Epidermal melanocyte (primary cell): ENCODE results near the gene NIT1.

Source experiments
- DNase-seq: peaks from one replicate; pipeline ENCODE4 v3.0.0; 2011; ENCODE audit warnings: low spot score; ENCODE audit not compliant: insufficient read length

The NIT1 gene

DNA sequence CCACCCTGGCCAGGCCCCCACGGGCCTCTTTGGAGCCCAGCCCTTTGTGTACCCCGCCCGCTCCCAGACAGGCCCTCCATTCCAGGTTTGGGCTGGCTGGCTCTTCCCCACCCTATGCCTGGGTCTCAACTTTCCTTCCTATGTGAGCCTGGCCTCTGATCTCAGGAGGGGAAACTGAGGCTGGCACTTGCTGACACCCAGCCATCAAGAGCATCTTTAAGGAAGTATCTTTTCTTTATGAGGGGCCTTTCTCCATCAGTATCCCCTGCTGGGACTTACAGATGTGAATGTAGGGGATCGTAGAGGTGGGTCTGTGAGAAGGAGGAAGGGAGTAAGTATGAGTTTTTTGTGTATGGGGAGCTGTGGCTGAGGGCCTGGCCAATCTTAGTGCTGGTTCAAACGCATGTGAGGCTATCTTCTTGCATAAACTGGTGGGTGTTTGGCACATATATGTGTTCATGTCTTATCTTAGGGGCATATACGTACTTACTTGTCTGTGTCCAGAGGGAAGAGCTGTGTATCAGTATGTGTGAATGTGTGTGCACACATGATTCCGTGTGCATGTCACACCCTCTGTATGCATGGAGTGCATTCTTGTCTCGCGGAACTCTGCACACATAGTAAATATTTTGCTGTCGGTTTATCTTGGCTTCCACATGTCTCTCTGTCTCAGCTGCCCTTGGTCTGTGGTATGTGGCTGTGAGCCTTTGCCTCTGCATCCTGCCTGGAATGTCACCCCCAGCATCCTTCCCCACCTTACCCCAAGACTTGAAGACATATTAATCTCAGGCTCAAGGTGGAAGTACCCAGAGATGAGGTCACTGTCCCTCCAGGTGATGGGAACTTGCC lies 33.9 kb upstream of the NIT1 start:
- no peak for DNase-seq

GRCh38 chr1:161084597-161084988 lies 33.3 kb upstream of the NIT1 start:
- DNase-seq, result no peak

DNA sequence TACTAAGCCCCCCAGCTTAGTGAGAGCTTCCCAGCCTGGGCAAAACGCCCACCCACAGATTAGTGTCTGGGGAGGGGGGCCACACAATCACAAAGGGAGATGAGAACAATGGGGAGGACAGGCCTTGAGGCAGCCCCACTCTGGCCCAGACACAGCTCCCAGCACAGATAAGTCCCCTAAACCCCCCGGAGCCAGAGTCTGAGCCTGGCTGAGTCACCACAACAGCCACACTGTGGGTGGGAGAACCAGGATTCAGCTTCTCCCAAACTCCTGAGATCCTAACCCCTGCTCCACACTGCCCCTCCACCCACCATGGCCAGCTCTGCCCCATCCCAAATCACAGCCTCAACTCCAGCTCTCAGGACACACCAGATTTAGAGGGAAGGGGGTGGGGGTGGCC lies 32.7 kb upstream of the NIT1 start:
- no peak for DNase-seq

GRCh38 chr1:161086457-161086856 lies 31.4 kb upstream of the NIT1 start:
- no peak for DNase-seq

GRCh38 chr1:161088587-161089110 lies 29.3 kb upstream of the NIT1 start:
- DNase-seq, result no peak

GRCh38 chr1:161089251-161089924 lies 28.5 kb upstream of the NIT1 start, which contains the start of gene NECTIN4:
Gene NECTIN4 (minus strand): TSS chr1:161089558. CDS start chr1:161089296, 262 bp downstream.
- no peak for DNase-seq

- no peak for DNase-seq
Observed at GRCh38 chr1:161089938-161090337, 28.0 kb upstream of the NIT1 start.

- DNase-seq, result no peak
Observed at GRCh38 chr1:161090617-161091016, 27.3 kb upstream of the NIT1 start.

DNA sequence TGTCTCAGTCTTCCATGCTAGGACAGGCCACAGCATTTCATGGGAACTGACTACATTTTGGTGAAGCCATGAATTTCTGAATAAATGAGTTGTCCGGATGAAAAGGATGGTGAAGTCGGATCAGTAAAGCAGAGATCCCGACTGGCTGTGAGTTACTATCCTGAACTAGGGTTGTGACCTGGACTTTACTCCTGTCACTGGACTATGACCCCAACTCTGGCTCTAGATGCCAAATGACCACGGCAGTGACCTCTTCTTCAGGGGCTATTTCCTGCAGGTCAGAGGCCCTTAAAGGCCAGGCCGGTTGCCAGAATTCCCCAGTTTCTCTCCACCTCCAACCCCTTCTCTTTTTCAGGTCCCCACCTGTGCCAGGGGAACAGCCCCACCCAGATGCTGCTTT lies 26.8 kb upstream of the NIT1 start:
- no peak for DNase-seq

GRCh38 chr1:161091796-161092507 lies 26.0 kb upstream of the NIT1 start:
- DNase-seq, result no peak

DNA sequence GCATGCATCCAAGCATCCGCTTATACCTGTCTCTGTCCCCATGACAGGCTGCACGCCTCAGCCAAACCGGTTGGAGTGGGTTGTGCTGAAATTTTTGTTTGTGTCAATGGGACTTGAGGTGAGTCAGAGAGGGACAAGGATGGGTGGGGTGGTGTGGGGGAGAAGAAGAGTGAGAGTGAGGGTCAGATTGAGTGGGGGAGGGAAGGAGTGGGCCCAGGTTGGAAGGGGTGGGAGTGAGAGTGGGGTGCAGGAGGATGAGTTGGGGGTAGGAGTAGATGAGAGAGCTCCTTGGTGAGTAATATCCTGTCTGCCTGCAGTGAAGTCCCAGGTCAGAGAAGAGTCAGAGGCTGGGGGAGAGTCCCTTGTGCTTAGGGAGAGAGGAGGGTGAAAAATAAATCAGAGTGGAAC lies 25.3 kb upstream of the NIT1 start:
- no peak for DNase-seq

GRCh38 chr1:161094481-161094880 lies 23.4 kb upstream of the NIT1 start:
- DNase-seq, result no peak

DNA sequence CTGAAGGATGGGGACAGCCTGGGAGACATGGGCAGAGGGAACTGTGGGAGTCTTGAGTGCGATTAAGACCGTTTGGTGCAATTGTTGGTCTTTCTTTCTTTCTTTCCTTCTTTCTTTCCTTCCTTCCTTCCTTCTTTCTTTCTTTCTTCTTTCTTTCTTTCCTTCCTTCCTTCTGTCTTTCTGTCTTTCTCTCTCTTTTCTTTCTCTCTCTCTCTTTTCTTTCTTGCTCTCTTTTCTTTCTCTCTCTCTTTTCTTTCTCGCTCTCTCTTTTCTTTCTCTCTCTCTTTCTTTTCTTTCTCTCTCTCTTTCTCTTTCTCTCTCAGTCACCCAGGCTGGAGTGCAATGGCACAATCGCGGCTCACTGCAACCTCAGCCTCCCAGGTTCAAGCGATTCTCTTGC lies 22.7 kb upstream of the NIT1 start:
- no peak for DNase-seq

- DNase-seq, result no peak
Observed at GRCh38 chr1:161096015-161096414, 21.9 kb upstream of the NIT1 start.

DNA sequence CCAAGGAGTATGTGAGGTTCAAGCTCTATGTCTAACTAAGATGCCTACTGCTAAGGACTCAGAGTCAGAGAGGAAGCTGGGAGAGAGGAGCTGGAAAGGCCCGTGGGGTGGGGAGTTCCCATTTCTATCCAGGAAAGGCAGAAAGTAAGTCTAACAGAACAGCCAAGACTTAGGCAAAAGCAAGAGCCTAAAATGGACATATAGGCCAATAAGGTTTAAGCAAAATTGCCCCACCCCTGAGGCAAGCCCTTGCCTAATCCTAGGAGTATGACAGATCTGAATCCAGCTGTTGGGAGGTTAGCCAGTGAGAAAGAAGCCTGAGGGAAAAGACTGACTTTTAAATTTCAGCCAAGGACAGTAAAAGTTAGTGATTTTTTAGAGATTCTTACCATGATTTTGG lies 21.4 kb upstream of the NIT1 start:
- DNase-seq, result peak; percentile 59

DNA sequence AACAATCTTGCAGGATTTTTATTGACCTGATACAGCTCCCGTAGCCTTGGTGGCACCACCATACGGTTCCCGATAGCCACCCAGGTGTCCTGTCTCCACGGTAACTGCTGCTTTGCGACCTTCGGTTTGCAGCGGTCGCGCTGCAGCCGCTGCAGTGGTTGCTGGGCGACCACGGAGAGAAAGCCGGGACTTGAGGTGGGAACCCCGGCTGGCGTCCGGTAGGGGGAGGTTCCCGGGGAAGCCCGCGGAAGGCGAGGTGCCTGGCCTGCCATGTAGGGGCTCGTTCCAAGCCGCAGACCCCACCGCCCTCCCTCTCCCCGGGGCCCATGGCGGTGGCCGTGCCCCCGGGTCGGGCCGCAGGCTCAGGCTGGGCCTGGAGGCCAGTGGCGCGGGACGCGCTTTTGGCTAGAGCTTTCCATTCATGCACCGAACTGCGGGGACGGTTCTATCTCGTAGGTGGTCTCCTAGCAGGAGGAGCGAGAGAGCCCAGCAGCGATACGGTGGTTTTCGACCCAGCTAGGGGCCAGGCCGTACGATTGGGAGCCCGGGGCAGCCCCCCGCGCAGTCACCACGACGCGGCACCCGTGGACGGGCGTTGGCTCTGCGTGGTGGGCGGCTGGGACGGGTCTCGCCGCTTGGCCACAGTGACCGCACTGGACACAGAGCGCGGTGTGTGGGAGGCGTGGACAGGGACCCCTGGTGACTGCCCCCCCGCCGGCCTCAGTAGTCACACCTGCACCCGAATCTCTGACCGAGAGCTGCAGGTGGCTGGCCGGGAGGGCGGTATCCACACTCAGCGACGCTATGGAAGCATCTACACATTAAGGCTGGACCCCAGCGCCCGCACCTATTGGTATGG lies 19.5 kb upstream of the NIT1 start, which contains the start of gene KLHDC9:
TSS of gene KLHDC9 (plus strand) at position 152 of the 859 bp plus-strand sequence. CDS start at position 327, 175 bp downstream.
- DNase-seq, result peak; percentile 65

DNA sequence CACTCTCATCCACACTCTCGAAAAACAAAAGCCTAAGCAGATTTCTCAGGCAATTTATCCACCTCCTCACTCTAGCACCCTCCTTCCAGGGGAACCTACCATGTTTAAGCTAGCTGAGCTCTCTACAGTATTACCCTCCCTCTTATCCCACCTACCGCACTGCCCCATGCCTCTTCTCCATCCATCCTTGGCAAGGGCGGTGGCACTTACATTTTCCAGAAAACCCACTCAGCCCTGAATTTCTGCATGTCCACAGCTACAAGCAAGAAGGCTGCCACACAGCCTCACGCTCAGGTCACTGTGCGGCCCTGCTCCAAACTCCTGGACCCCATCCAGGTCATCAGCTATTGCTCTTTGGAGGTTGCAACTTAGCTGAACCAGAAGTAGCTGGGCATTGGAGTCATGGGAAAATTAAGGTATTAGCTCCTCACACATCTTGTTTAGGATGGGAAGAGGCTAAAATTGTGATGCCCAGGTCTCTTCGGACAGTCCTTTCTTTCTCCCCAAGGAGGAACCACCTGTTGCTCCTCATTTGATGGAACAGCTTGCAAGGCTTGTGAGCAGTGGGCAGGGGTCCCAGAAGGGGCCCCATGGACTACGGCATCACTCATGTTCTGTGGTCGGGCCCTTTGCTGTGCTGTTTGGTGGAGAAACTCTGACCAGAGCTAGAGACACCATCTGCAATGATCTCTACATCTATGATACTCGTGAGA lies 18.7 kb upstream of the NIT1 start:
- no peak for DNase-seq

GRCh38 chr1:161100556-161100955 lies 17.3 kb upstream of the NIT1 start:
- DNase-seq, result no peak

GRCh38 chr1:161106431-161106830 lies 11.5 kb upstream of the NIT1 start:
- no peak for DNase-seq

DNA sequence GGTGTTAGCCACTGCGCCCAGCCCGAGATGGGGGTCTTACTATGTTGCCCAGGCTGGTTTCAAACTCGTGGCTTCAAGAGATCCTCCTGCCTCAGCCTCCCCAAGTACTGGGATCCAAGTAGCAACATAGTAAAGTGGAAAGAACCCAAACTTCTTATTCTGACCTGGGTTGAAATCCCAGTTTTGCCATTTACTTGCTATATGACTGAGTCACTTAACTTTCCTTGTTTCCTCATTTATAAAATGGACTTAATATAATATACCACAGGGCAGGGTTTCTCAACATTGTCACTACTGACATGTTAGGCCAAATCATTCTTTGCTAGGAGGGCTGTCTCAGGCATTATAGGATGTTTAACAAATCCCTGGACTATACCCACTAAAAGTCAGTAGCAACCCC lies 6.8 kb upstream of the NIT1 start:
- no peak for DNase-seq
